Stimulated activated CD4-positive, alpha-beta T cell treated with anti-CD3 and anti-CD28 coated beads, Interleukin-1b, Interleukin-23, amount 100 ng/mL, for 48 hours (primary cell): Measurements from ENCODE around the gene CDC42EP1.

Experiments used
- DNase-seq: peaks from one replicate; pipeline ENCODE4 v3.0.0-alpha.2; 2020

CDC42EP1 gene

GRCh38 chr22:37616201-37617083 lies 56.2 kb downstream of the CDC42EP1 start:
- no peak for DNase-seq

GRCh38 chr22:37617431-37617830 lies 57.2 kb downstream of the CDC42EP1 start:
- no peak for DNase-seq

- no peak for DNase-seq
Measured at GRCh38 chr22:37618072-37618656, 57.9 kb downstream of the CDC42EP1 start.

GRCh38 chr22:37618674-37619073 lies 58.4 kb downstream of the CDC42EP1 start:
- no peak for DNase-seq
